Astrocyte of the hippocampus (primary cell): ENCODE data around the gene COX7A2L.

ENCODE experiments used
- DNase-seq: peaks from one replicate; pipeline ENCODE4 v3.0.0; 2011; ENCODE audit warnings: low read depth, low spot score

The COX7A2L gene

GRCh38 chr2:42317945-42318344 is 43.1 kb downstream of the COX7A2L start:
- no peak for DNase-seq

DNA sequence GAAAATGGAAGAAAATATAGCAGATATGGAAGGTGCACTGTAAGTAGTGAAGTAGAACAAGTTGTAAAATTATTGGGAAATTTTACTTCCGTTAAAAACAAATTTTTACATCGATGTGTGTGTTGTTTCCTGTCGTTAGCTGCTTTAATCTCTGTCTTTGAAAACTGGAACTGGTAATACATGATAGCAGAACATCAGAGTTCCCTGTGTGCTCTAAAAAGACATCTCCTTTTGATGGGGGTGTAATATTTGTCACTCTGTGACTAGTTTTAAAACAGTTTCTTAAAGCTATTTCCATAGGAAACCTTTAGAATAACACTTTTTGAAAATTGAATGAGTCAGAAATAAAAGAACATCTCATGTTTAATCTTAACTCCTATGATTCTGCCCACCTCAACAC is 43.5 kb downstream of the COX7A2L start:
- no peak for DNase-seq

GRCh38 chr2:42316910-42317309 is 44.1 kb downstream of the COX7A2L start:
- DNase-seq, result no peak

DNA sequence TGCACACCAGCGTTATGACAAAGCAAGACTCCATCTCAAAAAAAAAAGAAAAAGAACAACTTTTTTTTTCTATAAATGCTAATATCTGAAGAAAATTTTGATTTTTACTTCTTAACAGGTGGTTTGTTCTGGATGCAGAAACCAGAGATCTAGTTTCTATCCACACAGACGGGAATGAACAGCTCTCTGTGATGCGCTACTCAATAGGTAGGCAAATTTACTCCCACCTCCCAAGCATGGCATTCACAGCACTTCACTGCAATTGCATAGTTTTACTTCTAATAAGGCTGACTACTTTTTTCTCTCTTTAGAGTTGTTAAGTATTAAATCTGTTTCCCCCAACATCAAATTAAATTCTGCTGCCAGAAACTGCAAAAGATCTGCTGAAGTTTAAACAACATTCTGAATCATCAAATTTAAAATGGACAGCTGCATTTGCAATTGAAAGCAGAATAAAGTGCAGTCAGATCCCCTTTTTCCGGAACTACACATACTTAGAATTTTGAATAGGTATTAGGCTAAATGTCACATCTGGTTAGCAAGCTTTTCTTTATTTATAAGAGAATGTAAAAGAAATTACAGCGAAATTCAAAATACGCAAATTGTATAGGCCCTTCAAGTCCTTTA is 45.1 kb downstream of the COX7A2L start:
- no peak for DNase-seq

DNA sequence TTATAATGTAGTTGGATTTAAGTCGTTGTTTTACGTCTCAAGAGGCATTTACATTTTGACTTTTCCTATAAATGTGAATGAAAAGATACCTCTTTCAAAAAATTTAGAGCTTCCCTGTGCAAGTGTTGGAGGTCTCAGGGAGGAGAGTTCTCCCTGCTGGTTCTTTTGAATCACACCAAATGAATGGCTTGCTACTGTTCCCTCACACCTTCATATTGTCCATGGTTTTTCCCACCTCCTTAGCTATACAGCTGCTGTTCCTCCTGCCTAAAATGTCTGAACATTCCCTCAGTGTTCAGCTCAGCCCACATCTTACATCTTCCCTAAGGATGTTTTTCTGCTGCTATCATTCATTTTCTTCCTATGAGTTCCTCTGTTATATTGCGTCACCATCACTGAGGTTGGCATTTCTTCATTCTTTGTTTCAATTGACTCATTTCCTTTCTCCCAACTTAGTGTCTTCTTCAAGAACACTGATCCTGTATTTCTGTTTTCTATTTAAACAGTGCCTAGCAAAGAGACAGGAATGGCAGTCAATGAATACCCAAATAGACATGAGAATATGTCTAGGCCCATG is 46.0 kb downstream of the COX7A2L start:
- peak; percentile 57 for DNase-seq

DNA sequence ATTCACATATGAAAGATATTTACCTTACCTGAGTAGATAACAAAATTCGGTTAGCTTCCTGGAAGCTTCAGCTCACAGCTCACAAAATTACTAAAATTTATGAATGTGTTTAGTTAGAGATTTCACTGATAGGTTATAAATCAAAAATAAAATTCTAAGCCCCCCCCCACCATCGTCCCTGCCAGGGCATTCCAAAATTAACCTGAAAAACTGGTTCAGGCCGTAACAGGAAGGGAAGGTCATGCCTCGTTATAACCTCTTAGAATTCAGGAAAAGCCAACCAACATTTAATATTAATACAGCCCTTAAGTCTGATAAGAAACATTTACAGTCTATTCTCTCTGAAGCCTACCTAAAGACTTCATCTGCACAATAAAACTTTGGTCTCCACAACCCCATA is 48.9 kb downstream of the COX7A2L start:
- DNase-seq, result no peak

GRCh38 chr2:42310007-42310515 is 51.0 kb downstream of the COX7A2L start:
- DNase-seq, result no peak

DNA sequence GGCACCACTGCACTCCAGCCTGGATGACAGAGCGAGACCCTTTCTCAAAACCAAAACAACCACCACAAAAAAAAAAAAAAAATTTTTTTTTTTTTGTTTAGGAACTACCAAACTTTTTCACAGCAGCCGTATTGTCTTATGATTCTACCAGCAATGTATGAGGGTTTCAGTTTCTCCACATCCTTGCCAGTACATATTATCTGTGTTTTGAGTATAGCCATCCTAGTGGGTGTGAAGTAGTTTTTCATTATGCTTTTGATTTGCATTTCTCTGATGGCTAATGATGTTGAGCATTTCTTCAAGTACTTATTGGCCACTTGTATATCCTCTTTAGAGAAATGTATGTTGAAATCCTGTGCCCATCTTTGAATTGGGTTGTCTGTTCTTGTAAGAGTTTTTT is 51.7 kb downstream of the COX7A2L start:
- DNase-seq, result no peak

DNA sequence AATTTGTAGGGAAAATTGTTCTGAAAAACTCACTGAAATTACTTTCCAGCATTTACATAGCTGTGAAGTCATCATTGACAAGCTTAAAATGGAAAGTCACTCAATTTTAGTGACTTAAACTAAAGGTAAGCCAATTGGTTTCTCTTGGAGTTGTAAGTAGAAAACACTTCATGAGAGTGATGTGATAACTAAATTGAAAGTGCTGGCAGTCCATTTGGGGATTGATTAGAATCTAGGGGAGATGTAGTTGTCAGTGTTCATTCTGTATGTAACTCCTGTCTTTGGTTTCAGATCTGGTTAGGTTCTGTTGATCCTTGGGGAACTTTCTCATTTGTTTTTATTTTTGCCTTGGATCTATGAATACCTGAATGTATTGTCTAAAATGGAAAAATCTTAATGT is 53.8 kb downstream of the COX7A2L start:
- DNase-seq, result no peak

DNA sequence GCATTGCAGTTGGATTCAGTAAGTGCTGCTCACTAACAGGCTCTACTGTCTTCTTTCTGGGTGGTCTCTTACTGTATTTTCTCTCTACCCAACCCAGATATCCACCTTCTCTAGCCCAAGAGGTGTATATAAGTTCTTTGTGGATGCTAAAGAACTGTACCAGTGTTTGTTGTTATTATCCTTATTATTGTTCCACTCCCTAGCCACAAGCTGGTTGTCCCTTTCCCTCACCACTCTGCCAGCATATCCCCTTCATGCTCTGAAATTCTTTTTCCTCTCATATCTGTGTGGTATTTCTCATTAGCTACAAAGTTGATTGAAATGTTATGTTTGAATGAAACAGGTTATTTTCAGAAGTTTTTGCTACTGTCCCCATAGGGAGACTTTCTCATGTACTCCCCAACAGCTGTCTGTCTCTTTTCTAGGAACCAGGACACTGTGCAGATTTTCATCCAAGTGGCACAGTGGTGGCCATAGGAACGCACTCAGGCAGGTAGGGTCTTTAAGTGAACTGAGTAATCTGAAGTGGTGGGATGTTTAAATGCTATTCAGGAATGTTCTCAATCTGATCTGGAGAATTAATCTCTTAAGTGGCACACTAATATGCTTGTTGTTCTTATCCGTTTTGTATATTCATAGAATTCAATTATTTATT is 56.8 kb downstream of the COX7A2L start:
- no peak for DNase-seq

DNA sequence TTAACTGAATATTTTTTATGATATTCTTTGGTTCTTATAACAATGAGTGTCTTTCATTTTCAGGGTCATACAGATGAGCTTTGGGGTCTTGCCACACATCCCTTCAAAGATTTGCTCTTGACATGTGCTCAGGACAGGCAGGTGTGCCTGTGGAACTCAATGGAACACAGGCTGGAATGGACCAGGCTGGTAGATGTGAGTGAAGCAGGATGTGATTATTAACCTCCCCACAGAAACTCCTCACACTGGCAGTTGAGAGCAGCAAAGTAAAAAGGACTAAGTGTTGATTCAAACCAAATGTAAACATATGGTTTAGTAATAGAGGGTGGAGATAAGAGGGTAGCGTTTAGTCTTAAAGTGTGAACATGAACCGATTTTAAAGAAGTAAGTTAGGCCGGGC is 57.8 kb downstream of the COX7A2L start:
- no peak for DNase-seq

- no peak for DNase-seq
These were observed 60.5 kb downstream of the COX7A2L start for GRCh38 chr2:42300527-42300926.
